22Rv1 (cell line): ENCODE data around the gene QPRT.
"Not testable (repeated sequence)": the region's sequence is repeated elsewhere in the genome, so short reads cannot be mapped to it uniquely, and the experiment has no call there.

Experiments
- H3K27ac ChIP-seq: fragments of 450-650 bp; 2 replicates; pipeline ENCODE4 v1.5.1; 2017
- CTCF ChIP-seq: fragments of 450-650 bp; IDR thresholded peaks from 2 replicates; pipeline ENCODE4 v1.5.1; 2017; ENCODE audit warnings: mild to moderate bottlenecking
- ZFX ChIP-seq: fragments of 450-650 bp; IDR thresholded peaks from 2 replicates; pipeline ENCODE4 v1.6.1; 2017; ENCODE audit warnings: antibody characterized with exemption, borderline replicate concordance

QPRT gene

DNA sequence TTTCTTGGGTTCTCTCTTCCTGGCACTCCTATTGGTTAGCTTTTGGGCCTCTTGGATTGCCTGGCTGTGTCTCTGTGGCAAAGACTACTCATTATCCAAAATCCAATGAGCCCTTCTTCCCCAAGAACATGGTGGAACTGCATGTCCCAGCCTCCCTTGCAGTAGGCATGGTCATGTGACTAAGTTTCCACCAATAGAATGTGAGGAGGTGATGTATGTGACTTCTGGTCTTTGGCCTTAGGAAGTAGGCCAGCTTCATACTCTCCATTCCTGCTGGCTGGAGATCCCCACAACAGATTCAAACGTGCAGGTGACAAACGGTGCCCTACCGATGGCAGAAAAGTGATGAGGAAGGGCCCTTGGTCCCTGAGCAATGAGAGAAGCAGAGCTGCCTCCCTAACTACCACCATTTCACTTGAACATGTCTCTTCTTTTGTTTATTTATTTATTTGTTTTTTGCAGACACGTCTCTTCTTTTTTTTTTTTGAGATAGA lies 33.2 kb upstream of the QPRT start:
- no peak overlapping the region for H3K27ac ChIP-seq
- TF ChIP-seq CTCF: no peak
- TF ChIP-seq ZFX: no peak

- TF ChIP-seq CTCF (no peak), ZFX (no peak)
- no peak overlapping the region for H3K27ac ChIP-seq
Measured at GRCh38 chr16:29646947-29647346, 32.0 kb upstream of the QPRT start.

DNA sequence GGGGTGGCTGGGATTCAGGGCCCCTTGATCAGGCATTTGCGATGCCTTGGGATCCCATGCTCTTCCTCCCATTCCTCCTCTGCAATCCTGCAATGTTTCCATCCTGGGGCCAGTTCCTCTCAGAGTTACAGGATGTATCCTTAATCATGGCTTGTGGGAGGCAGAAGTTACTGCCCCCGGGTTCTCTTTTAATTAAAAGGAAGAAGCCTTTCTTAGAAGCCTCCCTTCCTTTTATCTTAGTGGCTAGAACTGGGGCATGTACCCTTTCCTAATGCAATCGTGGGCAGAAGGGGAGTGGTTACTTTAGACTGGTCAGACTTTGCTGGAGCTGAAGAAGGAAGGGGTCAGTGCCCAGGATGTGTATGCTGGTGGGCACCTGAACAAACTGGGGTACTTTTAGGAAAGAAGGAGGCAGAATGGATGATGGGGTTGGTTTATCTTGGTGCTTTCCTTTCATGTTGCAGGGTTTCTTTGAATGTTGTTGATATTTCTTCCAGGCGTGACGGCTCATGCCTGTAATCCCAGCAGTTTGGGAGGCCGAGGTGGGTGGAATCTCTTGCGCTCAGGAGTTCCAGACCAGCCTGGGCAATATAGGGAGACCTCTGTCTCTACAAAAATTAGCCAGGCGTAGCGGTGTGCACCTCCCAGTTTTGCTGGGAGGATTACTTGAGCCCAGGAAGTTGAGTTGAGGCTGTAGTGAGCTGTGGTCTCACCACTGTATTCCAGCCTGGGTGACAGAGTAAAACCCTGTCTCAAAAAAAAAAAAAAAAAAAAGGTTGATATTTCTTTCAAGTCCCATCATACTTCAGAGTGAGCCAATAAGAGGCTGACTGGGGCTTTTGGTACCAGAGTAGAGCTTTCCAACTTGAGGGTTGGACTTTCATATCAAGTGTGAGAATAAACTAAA lies 29.1 kb upstream of the QPRT start:
- no peak for TF ChIP-seq ZFX
- no peak for TF ChIP-seq CTCF
- no peak overlapping the region for H3K27ac ChIP-seq

DNA sequence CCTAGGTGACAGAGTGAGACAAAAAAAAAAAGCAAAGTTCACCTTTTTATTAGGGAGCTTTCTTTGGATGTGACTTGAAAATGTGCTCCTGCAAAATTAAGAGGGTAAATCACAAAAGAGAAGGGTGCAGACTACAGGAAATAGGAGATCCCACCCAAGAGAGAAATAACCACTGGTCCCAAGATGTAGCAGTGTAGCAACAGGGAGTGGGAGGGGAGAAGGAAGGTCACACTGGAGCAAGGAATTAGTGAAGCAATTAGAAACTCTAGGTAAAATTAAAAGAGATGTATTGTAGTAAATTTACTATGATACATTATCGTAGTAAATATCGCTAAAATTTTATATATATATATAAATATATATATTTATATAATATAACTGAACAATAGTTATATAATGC lies 28.2 kb upstream of the QPRT start:
- H3K27ac ChIP-seq: no peak overlapping the region
- TF ChIP-seq CTCF: no peak
- TF ChIP-seq ZFX: no peak

DNA sequence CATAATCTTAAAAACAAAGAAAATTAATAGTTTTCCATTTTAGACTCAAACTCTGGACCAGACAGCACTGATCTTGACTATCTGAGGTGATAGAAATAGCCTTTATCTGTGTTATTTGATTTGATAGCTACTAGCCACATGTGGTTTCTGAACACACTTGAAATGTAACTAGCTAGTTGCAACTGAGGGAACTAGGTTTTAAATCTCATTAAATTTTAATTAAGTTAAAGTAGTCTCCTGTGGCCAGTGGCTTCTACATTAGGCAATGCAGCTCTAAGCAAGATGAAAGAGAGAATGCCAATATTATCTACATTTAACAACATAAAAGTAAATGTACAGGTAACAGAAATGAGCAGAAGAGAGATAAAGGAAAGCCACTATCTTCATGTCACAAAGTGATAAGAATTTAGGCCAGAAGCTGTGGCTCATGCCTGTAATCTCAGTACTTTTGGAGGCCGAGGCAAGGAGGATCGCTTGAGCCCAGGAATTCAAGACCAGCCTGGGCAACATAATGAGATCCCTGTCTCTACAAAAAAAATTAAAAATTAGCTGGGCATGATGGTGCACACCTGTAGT lies 27.1 kb upstream of the QPRT start:
- TF ChIP-seq ZFX: no peak
- TF ChIP-seq CTCF: no peak
- no peak overlapping the region for H3K27ac ChIP-seq

GRCh38 chr16:29653471-29653870 lies 25.5 kb upstream of the QPRT start:
- TF ChIP-seq CTCF (no peak), ZFX (no peak)
- H3K27ac ChIP-seq: no peak overlapping the region

DNA sequence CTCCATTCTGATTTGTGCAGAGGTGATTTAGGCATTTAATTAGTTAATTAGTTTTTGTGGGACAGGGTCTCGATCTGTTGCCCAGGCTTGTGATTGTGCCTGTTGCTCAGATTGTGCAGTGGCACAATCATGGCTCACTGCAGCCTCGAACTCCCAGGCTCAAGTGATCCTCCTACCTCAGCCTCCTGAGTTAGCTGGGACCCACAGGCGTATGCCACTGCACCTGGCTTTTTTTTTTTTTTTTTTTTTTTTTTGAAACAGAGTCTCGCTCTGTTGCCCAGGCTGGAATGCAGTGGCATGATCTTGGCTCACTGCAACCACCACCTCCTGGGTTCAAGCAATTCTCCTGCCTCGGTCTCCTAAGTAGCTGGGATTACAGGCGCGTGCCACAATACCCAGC lies 25.1 kb upstream of the QPRT start:
- H3K27ac ChIP-seq: not testable (repeated sequence)
